HepG2 (cell line): ENCODE measurements around the gene TMEM80. TPM values are rescaled to one million over a fixed set of nuclear protein-coding genes. Genes with fewer than 3 reads are reported as not detected.

Experiments
- LBX2 ChIP-seq: sonication (generic); formaldehyde crosslinking; IDR thresholded peaks from 2 replicates; pipeline ENCODE4 v1.5.0; 2020; ENCODE audit warnings: missing genetic modification reagents, mild to moderate bottlenecking, borderline replicate concordance
- MEF2D ChIP-seq: sonication (generic); formaldehyde crosslinking; IDR thresholded peaks from 2 replicates; pipeline ENCODE4 v1.5.1; 2020; ENCODE audit warnings: mild to moderate bottlenecking, missing genetic modification reagents
- MEIS1 ChIP-seq: sonication (generic); formaldehyde crosslinking; IDR thresholded peaks from 2 replicates; pipeline ENCODE4 v1.9.0; 2021; ENCODE audit warnings: mild to moderate bottlenecking, missing genetic modification reagents, moderate library complexity, borderline replicate concordance
- PAX8 ChIP-seq: sonication (generic); formaldehyde crosslinking; IDR thresholded peaks from 2 replicates; pipeline ENCODE4 v1.8.0; 2022; ENCODE audit warnings: mild to moderate bottlenecking, missing genetic modification reagents, borderline replicate concordance
- ZBTB40 ChIP-seq, 2 experiments: fragments of 450-650 bp in 1 of 2; sonication (generic) in 1 of 2; formaldehyde crosslinking in 1 of 2; IDR thresholded peaks; 2 replicates each; pipeline versions ENCODE4 v1.6.1 to v1.8.0; 2016 to 2022; ENCODE audit warnings: antibody characterized with exemption in 1 of 2, mild to moderate bottlenecking in 1 of 2, missing genetic modification reagents in 1 of 2
- ZBTB42 ChIP-seq: sonication (generic); formaldehyde crosslinking; IDR thresholded peaks from 2 replicates; pipeline ENCODE4 v1.5.0; 2020; ENCODE audit warnings: mild to moderate bottlenecking, missing genetic modification reagents
- ZNF496 ChIP-seq: sonication (generic); formaldehyde crosslinking; IDR thresholded peaks from 2 replicates; pipeline ENCODE4 v1.8.1; 2023; ENCODE audit warnings: mild to moderate bottlenecking, moderate library complexity, missing genetic modification reagents; ENCODE audit not compliant: insufficient replicate concordance
- ZNF549 ChIP-seq: sonication (generic); formaldehyde crosslinking; IDR thresholded peaks from 2 replicates; pipeline ENCODE4 v1.5.0; 2020; ENCODE audit warnings: missing genetic modification reagents
- ZNF619 ChIP-seq: sonication (generic); formaldehyde crosslinking; IDR thresholded peaks from 2 replicates; pipeline ENCODE4 v1.4.0; 2020; ENCODE audit warnings: mild to moderate bottlenecking, missing genetic modification reagents
- polyA plus RNA-seq, 8 experiments: library from polyadenylated mRNA; depleted of rRNA in 3 of 8; stranded (reverse) in 7 of 8; unstranded in 1 of 8; fragments of >200 nt; fragmentation: Illumina TruSeq in 4 of 8; extraction: Trizol in 4 of 8; gene quantifications; 2 replicates each; pipeline versions ENCODE4 v1.2.1 to v1.2.3, GENCODE V29; 2011 to 2016; ENCODE audit warnings: low read depth in 4 of 8, missing spikeins in 1 of 8, mixed read lengths in 1 of 8; ENCODE audit not compliant: insufficient read depth in 1 of 8
- total RNA-seq, 5 experiments: library from RNA; depleted of rRNA; stranded (reverse); fragments of >200 nt; fragmentation: Illumina TruSeq; extraction: Trizol; gene quantifications; 2 replicates each; pipeline ENCODE4 v1.2.3, GENCODE V29; 2016; ENCODE audit warnings: low read depth in 1 of 5
- TF ChIP-seq, protein P1 (sequence below), 2 experiments: sonication (generic) in 1 of 2; formaldehyde crosslinking in 1 of 2; IDR thresholded peaks; 2 replicates each; pipeline versions ENCODE4 v1.4.0 to v1.6.1; 2016 to 2020; ENCODE audit warnings: borderline replicate concordance in 1 of 2, low read depth in 1 of 2, mild to moderate bottlenecking in 1 of 2, missing genetic modification reagents in 1 of 2
- TF ChIP-seq, protein P2 (sequence below): sonication (generic); formaldehyde crosslinking; IDR thresholded peaks from 2 replicates; pipeline ENCODE4 v1.4.0; 2020; ENCODE audit warnings: missing genetic modification reagents

The TMEM80 gene
- total and polyA plus RNA-seq, 2 of the 13 experiments (the other 11 are each of a cell fraction or from before 2014, with no cell fraction given) = 5.6 to 17.1 TPM

DNA sequence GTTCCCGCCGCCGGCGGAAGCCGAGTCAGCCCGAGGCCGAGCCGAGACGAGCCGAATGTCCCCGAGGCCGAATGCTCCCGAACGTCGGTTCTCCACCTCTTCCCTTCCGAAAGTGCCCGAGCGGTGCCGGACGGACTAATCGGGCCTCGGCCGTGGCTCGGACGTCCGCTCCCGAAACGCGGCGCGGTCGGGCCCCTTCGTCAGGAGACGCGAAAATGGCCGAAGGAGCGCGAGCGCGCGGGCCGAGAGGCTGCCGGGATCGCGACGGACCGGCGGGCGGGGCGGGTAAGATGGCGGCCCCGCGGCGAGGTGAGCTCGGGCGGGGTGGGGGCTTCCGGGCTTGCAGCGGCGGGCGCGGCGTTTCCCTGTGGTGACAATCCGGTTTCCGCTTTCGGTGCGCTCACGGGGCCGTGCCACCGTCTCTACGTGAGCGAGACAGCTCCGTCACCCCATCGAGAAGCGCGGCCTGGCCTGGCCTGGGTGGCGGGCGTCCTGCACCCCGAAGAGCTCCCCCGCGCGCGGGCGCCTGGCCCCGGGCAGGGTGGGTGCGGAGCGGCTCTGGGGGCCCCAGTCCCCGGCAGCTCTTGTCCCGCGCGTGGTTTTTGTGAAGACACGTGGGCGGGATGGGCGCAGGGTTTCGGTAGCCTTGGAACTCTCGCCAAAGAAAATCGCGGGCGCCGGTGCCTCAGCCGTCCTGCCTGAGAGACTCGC, at the start of gene TMEM80 (continued):
- no peak for TF ChIP-seq ZBTB40 (IDR thresholded peaks at IDR 0.05)
- TF ChIP-seq ZBTB40 (CRISPR knock-in tag; IDR thresholded peaks at IDR 0.05) = peak; percentile 65
- TF ChIP-seq ZNF549 (CRISPR knock-in tag) = no peak
- no peak for TF ChIP-seq PAX8 (CRISPR knock-in tag)
- peak; percentile 54; the same call in 1 of the 2 replicates for TF ChIP-seq MEF2D
- no peak for TF ChIP-seq ZNF619 (CRISPR knock-in tag)
- TF ChIP-seq, protein P1, sequence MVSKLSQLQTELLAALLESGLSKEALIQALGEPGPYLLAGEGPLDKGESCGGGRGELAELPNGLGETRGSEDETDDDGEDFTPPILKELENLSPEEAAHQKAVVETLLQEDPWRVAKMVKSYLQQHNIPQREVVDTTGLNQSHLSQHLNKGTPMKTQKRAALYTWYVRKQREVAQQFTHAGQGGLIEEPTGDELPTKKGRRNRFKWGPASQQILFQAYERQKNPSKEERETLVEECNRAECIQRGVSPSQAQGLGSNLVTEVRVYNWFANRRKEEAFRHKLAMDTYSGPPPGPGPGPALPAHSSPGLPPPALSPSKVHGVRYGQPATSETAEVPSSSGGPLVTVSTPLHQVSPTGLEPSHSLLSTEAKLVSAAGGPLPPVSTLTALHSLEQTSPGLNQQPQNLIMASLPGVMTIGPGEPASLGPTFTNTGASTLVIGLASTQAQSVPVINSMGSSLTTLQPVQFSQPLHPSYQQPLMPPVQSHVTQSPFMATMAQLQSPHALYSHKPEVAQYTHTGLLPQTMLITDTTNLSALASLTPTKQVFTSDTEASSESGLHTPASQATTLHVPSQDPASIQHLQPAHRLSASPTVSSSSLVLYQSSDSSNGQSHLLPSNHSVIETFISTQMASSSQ (IDR thresholded peaks at IDR 0.05; ENCODE audit: low read depth) = no peak
- TF ChIP-seq, protein P1 (CRISPR knock-in tag; IDR thresholded peaks at IDR 0.05; ENCODE audit: borderline replicate concordance) = peak; percentile 16; the same call in 1 of the 2 replicates
- no peak for TF ChIP-seq ZNF496 (CRISPR knock-in tag)
- 0 out of 2 replicates have a peak, but pooled peaks have one; percentile 35 for TF ChIP-seq ZBTB42
- TF ChIP-seq, protein P2, sequence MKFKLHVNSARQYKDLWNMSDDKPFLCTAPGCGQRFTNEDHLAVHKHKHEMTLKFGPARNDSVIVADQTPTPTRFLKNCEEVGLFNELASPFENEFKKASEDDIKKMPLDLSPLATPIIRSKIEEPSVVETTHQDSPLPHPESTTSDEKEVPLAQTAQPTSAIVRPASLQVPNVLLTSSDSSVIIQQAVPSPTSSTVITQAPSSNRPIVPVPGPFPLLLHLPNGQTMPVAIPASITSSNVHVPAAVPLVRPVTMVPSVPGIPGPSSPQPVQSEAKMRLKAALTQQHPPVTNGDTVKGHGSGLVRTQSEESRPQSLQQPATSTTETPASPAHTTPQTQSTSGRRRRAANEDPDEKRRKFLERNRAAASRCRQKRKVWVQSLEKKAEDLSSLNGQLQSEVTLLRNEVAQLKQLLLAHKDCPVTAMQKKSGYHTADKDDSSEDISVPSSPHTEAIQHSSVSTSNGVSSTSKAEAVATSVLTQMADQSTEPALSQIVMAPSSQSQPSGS (CRISPR knock-in tag) = 0 out of 2 replicates have a peak, but pooled peaks have one; percentile 6
- no peak for TF ChIP-seq MEIS1
- peak; percentile 87; the same call in 1 of the 2 replicates for TF ChIP-seq LBX2 (CRISPR knock-in tag)
